Ovary (tissue), 3 donors: ENCODE data around the gene KCNK13.

Experiments used
- EP300 ChIP-seq: sonication (generic); formaldehyde crosslinking; IDR thresholded peaks from one replicate; pipeline ENCODE4 v1.6.1; 2017; ENCODE audit warnings: antibody characterized with exemption
- TF ChIP-seq, protein P1 (sequence below), 3 donors: fragments of 450-650 bp in 2 of 3; fragments of 200-600 bp in 1 of 3; IDR thresholded peaks; one replicate each; pipeline versions ENCODE4 v1.5.1 to v1.8.0; 2016 to 2022; ENCODE audit warnings: antibody characterized with exemption in 3 of 3, mild to moderate bottlenecking in 1 of 3
- donor health status: DM: no; HTN: no; CAD: no.

GRCh38 chr14:90045616-90046015 is 16.2 kb upstream of the KCNK13 start:
- TF ChIP-seq, protein P1, sequence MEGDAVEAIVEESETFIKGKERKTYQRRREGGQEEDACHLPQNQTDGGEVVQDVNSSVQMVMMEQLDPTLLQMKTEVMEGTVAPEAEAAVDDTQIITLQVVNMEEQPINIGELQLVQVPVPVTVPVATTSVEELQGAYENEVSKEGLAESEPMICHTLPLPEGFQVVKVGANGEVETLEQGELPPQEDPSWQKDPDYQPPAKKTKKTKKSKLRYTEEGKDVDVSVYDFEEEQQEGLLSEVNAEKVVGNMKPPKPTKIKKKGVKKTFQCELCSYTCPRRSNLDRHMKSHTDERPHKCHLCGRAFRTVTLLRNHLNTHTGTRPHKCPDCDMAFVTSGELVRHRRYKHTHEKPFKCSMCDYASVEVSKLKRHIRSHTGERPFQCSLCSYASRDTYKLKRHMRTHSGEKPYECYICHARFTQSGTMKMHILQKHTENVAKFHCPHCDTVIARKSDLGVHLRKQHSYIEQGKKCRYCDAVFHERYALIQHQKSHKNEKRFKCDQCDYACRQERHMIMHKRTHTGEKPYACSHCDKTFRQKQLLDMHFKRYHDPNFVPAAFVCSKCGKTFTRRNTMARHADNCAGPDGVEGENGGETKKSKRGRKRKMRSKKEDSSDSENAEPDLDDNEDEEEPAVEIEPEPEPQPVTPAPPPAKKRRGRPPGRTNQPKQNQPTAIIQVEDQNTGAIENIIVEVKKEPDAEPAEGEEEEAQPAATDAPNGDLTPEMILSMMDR (IDR thresholded peaks at IDR 0.05): no peak
- no peak for TF ChIP-seq EP300
